ENCODE measurements around the gene ZNF672. TPM values are rescaled to one million over a fixed set of nuclear protein-coding genes. Genes with fewer than 3 reads are reported as not detected.

Gene ZNF672
- polyA plus RNA-seq, 1 of the 3 experiments (the other 2 are of a cell fraction): 14.2 TPM

- Histone ChIP-seq H3K9me3 (no peaks in the 10 kb centered on the region), H3K4me3 (ENCODE audit: low read depth in 2 of 2, low read length in 1 of 2) (peak overlapping the region; percentile 69 to 85), H4K20me1 (ENCODE audit: insufficient read depth) (no peaks in the 10 kb centered on the region), H2AFZ (ENCODE audit: low read depth) (peak overlapping the region; percentile 70), H3K36me3 (replicated peaks in 1 of 2; ENCODE audit: control insufficient read depth in 1 of 2, insufficient read depth in 2 of 2, low read length in 1 of 2) (no peaks in the 10 kb centered on the region), H3K79me2 (ENCODE audit: insufficient read depth) (peaks cover 32% of the 10 kb centered on the region), H3K27ac (ENCODE audit: low read depth in 2 of 2, low read length in 1 of 2) (peak overlapping the region; percentile 36 to 74; a peak in 3 of 4 replicates), H3K4me1 (ENCODE audit: control insufficient read depth in 1 of 2, insufficient read depth in 2 of 2, low read depth in 1 of 2, low read length in 1 of 2) (peaks cover 8 to 10% of the 10 kb centered on the region in 2 experiments; a peak in 3 of 4 replicates), H3F3A (replicated peaks; ENCODE audit: insufficient read depth) (peaks cover 7% of the 10 kb centered on the region), H3K4me2 (peak overlapping the region; percentile 74), H3K9me2 (no peaks in the 10 kb centered on the region), H3K27me3 (ENCODE audit: insufficient read depth) (no peaks in the 10 kb centered on the region), H3K9ac (peak overlapping the region; percentile 55; the same call in 1 of the 2 replicates)
- TF ChIP-seq ZBTB33 (IDR thresholded peaks at IDR 0.05; ENCODE audit: borderline replicate concordance, low read depth) (no peak), MXI1 (IDR thresholded peaks at IDR 0.05; ENCODE audit: low read depth, low read length) (no peak; the same call in 1 of the 2 replicates), FOSL2 (IDR thresholded peaks at IDR 0.05; ENCODE audit: borderline replicate concordance, low read depth) (no peak), USF2 (IDR thresholded peaks at IDR 0.05; ENCODE audit: borderline replicate concordance, low read depth, low read length) (no peak), RAD21 (IDR thresholded peaks at IDR 0.05; ENCODE audit: low read length) (no peak), SMC3 (IDR thresholded peaks at IDR 0.05; ENCODE audit: low read depth, low read length) (no peak), EZH2phosphoT487 (IDR thresholded peaks at IDR 0.05; ENCODE audit: borderline replicate concordance, low read depth) (no peak), CHD2 (IDR thresholded peaks at IDR 0.05; ENCODE audit: low read length, partially characterized antibody) (no peak), IRF3 (IDR thresholded peaks at IDR 0.05; ENCODE audit: low read depth, low read length) (no peak), FOXM1 (IDR thresholded peaks at IDR 0.05; ENCODE audit: low read depth) (no peak), POLR2AphosphoS5 (IDR thresholded peaks at IDR 0.05; ENCODE audit: low read depth, low read length) (no peak)
- WGBS (ENCODE audit: low lambda C conversion rate): 55% methylated on average over 11 of the region's 11 CpGs
- POLR2A ChIA-PET: interaction anchor here (0.7 to 2.9 kb wide), 5 partner anchors 9 to 36 kb away, joined by 3 to 23 read pairs (median 3); partner anchors contain the start of genes SH3BP5L and ZNF692
- no peak for DNase-seq
- CTCF ChIA-PET: interaction anchor here (0.8 to 3.8 kb wide), 6 partner anchors 10 to 68 kb away, joined by 3 to 28 read pairs (median 5); partner anchors contain the start of genes SH3BP5L and ZNF692
These were observed 811 bp upstream of the ZNF672 start for GRCh38 chr1:248837045-248837780.

Measured in SK-N-SH (cell line).